ENCODE results near the gene EPB41L5.

Gene EPB41L5

GRCh38 chr2:120226316-120226715 is 213.4 kb downstream of the EPB41L5 start:
- ATAC-seq (no peak), DNase-seq (ENCODE audit: low spot score in 2 of 2) (no peak)
- H3K4me1 Mint-ChIP-seq: peaks cover 68% of the 10 kb centered on the region
- H3K9me3 Mint-ChIP-seq: no peaks in the 10 kb centered on the region
- H3K4me3 Mint-ChIP-seq: no peak overlapping the region
- H3K36me3 Mint-ChIP-seq: peaks cover 37% of the 10 kb centered on the region
- peak overlapping the region; percentile 76 for H3K27ac Mint-ChIP-seq

- Mint-ChIP-seq H3K36me3 (peaks cover 28% of the 10 kb centered on the region), H3K9me3 (no peaks in the 10 kb centered on the region), H3K4me1 (peaks cover 59% of the 10 kb centered on the region), H3K4me3 (no peak overlapping the region), H3K27ac (peak overlapping the region; percentile 76)
- DNase-seq (ENCODE audit: low spot score in 2 of 2) (no peak), ATAC-seq (no peak)
These were observed 214.5 kb downstream of the EPB41L5 start for GRCh38 chr2:120227111-120227991.

DNA sequence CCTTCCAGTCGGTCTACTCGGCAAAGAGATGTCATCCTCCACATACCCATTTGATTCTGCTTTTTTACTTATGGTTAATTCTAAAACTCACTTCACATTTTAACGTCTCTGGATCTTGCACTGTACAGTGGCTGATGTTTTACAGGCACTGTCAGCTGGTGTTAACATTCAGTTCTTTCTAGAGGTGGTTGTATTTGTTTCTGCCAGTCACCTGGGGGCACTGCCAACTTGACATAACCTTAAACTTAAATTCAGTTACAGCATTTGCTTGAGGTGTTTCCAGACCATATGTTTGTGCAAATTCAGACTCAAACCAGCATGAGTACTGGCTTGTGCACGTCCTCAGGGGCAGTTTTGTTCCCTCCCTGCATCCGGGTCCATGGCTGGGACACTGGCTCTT is 215.6 kb downstream of the EPB41L5 start:
- ATAC-seq: no peak
- Mint-ChIP-seq H3K4me1 (peaks cover 65% of the 10 kb centered on the region), H3K36me3 (peaks cover 29% of the 10 kb centered on the region), H3K4me3 (no peak overlapping the region), H3K9me3 (no peaks in the 10 kb centered on the region), H3K27ac (no peak overlapping the region)
- no peak for DNase-seq (ENCODE audit: low spot score in 2 of 2)
